Parathyroid adenoma (tissue), 2 donors: ENCODE data around the gene RNF13.

ENCODE experiments used
- H2AFZ ChIP-seq: fragments of 300-600 bp; sonication (generic); one replicate; pipeline ENCODE4 v1.7.0; 2017; ENCODE audit warnings: antibody characterized with exemption, mild to moderate bottlenecking
- H3K27ac ChIP-seq: fragments of 300-600 bp; sonication (generic); one replicate; pipeline ENCODE4 v1.7.0; 2017
- H3K27me3 ChIP-seq: fragments of 300-600 bp; sonication (generic); one replicate; pipeline ENCODE4 v1.7.0; 2017; ENCODE audit warnings: low read length; ENCODE audit not compliant: control insufficient read depth, insufficient read depth
- H3K36me3 ChIP-seq: fragments of 300-600 bp; sonication (generic); one replicate; pipeline ENCODE4 v1.7.0; 2017; ENCODE audit warnings: low read length; ENCODE audit not compliant: control insufficient read depth, insufficient read depth
- H3K4me1 ChIP-seq: fragments of 300-600 bp; sonication (generic); one replicate; pipeline ENCODE4 v1.7.0; 2017; ENCODE audit warnings: control low read depth
- H3K4me2 ChIP-seq: fragments of 300-600 bp; sonication (generic); one replicate; pipeline ENCODE4 v1.7.0; 2017; ENCODE audit warnings: low read length
- H3K4me3 ChIP-seq: fragments of 300-600 bp; sonication (generic); one replicate; pipeline ENCODE4 v1.7.0; 2017; ENCODE audit warnings: low read depth, low read length
- H3K79me2 ChIP-seq: fragments of 300-600 bp; sonication (generic); one replicate; pipeline ENCODE4 v1.7.0; 2017; ENCODE audit warnings: control low read depth
- H3K9ac ChIP-seq: fragments of 300-600 bp; sonication (generic); one replicate; pipeline ENCODE4 v1.7.0; 2017; ENCODE audit warnings: mild to moderate bottlenecking
- H3K9me3 ChIP-seq: fragments of 300-600 bp; sonication (generic); one replicate; pipeline ENCODE4 v1.7.0; 2017; ENCODE audit warnings: low read length; ENCODE audit not compliant: control insufficient read depth
- CTCF ChIP-seq: fragments of 300-600 bp; sonication (generic); IDR thresholded peaks from one replicate; pipeline ENCODE4 v1.7.0; 2017; ENCODE audit warnings: antibody characterized with exemption, mild to moderate bottlenecking
- donor health status: primary hyperparathyroidism.

RNF13 gene

GRCh38 chr3:149839896-149840295 lies 26.9 kb downstream of the RNF13 start:
- Histone ChIP-seq H3K9ac (no peak overlapping the region), H3K4me2 (no peak overlapping the region)

GRCh38 chr3:149843502-149843901 lies 30.5 kb downstream of the RNF13 start:
- Histone ChIP-seq H3K4me3 (no peak overlapping the region), H3K36me3 (no peaks in the 10 kb centered on the region), H3K27ac (no peak overlapping the region), H3K9me3 (no peaks in the 10 kb centered on the region), H3K9ac (no peak overlapping the region), H3K79me2 (peaks cover 22% of the 10 kb centered on the region), H3K4me1 (no peaks in the 10 kb centered on the region), H2AFZ (no peak overlapping the region), H3K27me3 (no peaks in the 10 kb centered on the region), H3K4me2 (no peak overlapping the region)
- TF ChIP-seq CTCF = no peak

More at GRCh38 chr3:149839896-149840295, 26.9 kb downstream of the RNF13 start:
- H3K4me1 ChIP-seq = no peaks in the 10 kb centered on the region
- no peak overlapping the region for H3K27ac ChIP-seq
- H3K27me3 ChIP-seq = no peaks in the 10 kb centered on the region
- H3K9me3 ChIP-seq = no peaks in the 10 kb centered on the region
- no peak overlapping the region for H3K4me3 ChIP-seq
- TF ChIP-seq CTCF = no peak
- peaks cover 42% of the 10 kb centered on the region for H3K79me2 ChIP-seq
- H2AFZ ChIP-seq = no peak overlapping the region
- H3K36me3 ChIP-seq = no peaks in the 10 kb centered on the region

- peaks cover 22% of the 10 kb centered on the region for H3K79me2 ChIP-seq
- no peaks in the 10 kb centered on the region for H3K9me3 ChIP-seq
- no peaks in the 10 kb centered on the region for H3K36me3 ChIP-seq
- no peak for TF ChIP-seq CTCF
- no peak overlapping the region for H2AFZ ChIP-seq
- H3K4me1 ChIP-seq = no peaks in the 10 kb centered on the region
- H3K27me3 ChIP-seq = no peaks in the 10 kb centered on the region
- no peak overlapping the region for H3K4me3 ChIP-seq
- no peak overlapping the region for H3K27ac ChIP-seq
- H3K9ac ChIP-seq = no peak overlapping the region
- H3K4me2 ChIP-seq = no peak overlapping the region
These were observed 31.1 kb downstream of the RNF13 start for GRCh38 chr3:149844091-149844490.

- TF ChIP-seq CTCF = no peak
- H3K4me1 ChIP-seq = no peaks in the 10 kb centered on the region
These were observed 32.7 kb downstream of the RNF13 start for GRCh38 chr3:149845570-149846244.

GRCh38 chr3:149848238-149848637 lies 35.2 kb downstream of the RNF13 start:
- no peak overlapping the region for H3K4me3 ChIP-seq
- peaks cover 4% of the 10 kb centered on the region for H3K79me2 ChIP-seq
- no peak for TF ChIP-seq CTCF
- no peaks in the 10 kb centered on the region for H3K36me3 ChIP-seq
- no peaks in the 10 kb centered on the region for H3K4me1 ChIP-seq
- H3K9me3 ChIP-seq = no peaks in the 10 kb centered on the region
- H2AFZ ChIP-seq = no peak overlapping the region
- no peaks in the 10 kb centered on the region for H3K27me3 ChIP-seq
- no peak overlapping the region for H3K4me2 ChIP-seq
- no peak overlapping the region for H3K27ac ChIP-seq
- no peak overlapping the region for H3K9ac ChIP-seq

More at GRCh38 chr3:149845570-149846244, 32.7 kb downstream of the RNF13 start:
- Histone ChIP-seq H3K9ac (no peak overlapping the region), H3K4me3 (no peak overlapping the region), H2AFZ (no peak overlapping the region), H3K36me3 (no peaks in the 10 kb centered on the region), H3K4me2 (no peak overlapping the region), H3K79me2 (peaks cover 14% of the 10 kb centered on the region), H3K9me3 (no peaks in the 10 kb centered on the region), H3K27ac (no peak overlapping the region), H3K27me3 (no peaks in the 10 kb centered on the region)
